NCI-H1092 (cell line): Measurements from ENCODE around the gene HIF1AN.

Source experiments
- DNase-seq: peaks from one replicate; lab custom pipeline; 2025; lab: John Stamatoyannopoulos, UW

HIF1AN gene

DNA sequence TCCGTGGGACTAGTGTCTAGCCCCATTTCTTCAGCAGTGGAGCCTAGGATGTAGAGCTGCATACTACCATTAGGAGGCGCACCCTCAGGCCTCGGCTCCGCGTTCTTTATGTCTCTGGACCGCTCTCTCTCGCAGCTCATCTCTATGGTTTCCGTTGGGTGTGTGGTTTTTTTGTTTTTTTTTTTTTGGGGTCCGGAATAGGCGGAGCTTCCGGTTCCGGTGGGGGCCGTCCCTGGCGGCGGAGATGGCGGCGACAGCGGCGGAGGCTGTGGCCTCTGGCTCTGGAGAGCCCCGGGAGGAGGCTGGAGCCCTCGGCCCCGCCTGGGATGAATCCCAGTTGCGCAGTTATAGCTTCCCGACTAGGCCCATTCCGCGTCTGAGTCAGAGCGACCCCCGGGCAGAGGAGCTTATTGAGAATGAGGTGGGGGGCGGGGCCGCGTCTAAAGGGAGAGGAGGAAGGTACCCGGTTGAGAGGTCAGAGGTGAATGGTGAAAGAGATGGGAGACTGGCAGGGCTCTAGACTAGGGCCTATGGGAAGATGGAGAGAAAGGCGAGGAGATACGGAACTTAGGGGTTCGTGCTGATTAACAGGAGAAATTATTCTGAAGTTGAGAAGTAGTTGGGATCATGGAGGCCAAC is at the start of gene HIF1AN:
TSS of gene HIF1AN (plus strand) at position 229 of the 639 bp plus-strand sequence. CDS start at position 245, 16 bp downstream.
- peak; percentile 90 for DNase-seq

DNA sequence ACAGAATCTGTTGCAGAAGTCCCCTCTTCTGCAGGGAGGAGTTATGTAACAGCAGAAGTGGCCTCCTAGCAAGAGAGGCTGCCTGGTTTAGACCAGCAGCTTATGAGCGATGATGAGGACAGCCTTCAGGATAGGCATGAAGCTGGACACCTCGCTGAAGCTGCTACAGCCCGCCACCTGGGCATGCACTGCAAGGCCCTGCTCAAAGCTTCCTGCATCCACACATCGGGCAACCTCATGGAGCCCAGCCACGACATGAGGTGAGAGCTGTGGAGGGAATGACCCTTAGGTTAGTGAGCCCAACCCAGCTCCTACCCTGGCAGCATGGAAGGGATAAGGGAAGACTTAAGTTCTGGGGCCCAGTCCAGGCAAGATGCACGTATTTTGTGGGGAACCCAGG is 48.2 kb upstream of the HIF1AN start:
- DNase-seq: no peak

DNA sequence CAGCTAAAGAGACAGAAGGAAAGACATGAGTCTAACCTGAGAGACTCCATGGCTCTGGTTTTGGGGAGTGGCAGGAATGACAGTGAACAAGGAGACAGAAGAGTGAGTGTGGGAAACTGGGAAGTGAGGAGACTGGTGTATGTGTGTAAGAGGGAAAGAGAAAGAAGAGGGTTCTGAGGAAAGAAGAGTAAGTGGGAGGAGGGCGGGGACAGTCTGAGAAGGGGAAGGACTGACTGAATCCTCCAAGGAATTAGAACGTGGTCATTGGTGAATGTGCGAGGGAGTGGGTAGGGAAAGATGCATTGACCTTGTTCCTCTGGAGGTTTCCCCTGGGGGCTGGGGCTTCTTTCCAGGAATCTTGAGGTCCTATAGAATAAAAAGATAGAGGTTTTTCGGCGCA is 46.3 kb upstream of the HIF1AN start:
- no peak for DNase-seq

DNA sequence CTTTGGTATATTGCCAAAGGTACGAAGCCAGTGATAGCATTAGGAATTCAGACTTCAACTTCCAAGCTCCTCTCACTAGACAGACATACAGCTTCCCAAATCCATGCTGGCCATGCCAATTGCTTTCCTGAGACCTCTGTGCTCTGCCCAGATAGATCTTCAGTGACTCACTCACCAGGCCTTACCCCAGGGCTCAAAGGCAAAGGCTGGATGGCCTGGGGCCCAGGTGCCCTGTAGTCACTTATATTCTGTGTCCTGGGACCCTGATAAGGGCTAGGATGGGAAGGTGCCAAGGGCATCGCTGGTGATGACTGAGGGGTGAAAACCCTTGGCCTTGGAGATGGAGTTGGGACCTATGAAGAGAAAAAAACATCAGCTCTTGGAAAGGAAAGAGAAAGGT is 45.2 kb upstream of the HIF1AN start:
- DNase-seq: no peak

DNA sequence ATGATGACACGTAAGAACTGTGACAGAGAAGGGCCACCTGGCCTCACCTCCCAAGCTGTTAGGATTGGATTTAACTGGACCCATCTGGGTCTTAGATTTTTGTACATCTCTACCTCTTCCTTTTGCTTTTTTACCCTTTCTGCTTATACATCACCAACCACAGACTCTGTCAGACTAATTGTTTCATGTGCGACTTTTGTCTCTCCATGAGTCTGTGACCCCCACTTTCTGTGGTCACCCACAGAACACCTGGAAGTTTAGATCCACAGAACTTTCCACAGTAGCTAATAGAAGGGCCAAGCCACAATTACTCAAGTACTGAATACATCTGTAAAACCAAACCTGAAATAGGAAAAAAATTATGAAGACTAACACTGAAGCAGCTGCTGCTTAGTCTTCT is 39.2 kb upstream of the HIF1AN start:
- DNase-seq: no peak

DNA sequence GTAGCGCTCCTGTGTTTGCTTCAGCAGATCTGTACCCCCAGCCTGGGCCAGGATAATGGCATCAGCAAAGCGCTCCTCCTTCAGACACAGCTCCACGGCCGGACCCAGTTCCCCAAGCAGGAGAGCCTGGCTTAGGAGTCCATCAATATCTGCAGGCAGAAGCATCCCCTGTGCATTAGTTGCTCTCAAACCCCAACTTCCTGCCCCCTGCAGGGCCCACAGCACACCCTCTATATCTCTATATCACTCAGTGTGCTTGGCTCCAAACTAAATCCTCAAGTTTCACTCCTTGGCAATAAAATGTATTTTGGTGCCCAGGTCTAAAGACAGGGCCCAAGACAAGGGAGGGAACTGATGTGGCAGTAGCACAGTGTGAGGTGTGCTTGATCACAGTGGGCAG is 37.7 kb upstream of the HIF1AN start:
- DNase-seq: no peak

DNA sequence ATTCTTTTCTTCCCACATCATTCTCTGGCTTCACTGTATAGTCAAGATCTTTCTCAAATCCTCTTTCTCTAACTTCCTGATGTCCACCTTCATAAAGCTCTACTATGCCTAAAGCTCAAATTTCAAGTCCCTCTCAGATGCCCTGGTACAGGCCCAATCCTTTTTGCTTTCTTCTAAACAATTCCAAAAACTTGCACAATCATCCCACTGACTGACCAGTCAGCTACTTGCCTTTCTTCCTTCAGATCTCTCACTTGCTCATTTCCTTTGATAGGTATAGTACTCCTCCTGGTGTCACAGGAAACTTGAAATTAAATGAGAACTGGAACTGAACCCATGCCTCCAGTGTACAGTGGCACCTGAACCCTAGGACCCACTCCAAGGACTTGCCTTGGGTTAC is 34.3 kb upstream of the HIF1AN start:
- no peak for DNase-seq

DNA sequence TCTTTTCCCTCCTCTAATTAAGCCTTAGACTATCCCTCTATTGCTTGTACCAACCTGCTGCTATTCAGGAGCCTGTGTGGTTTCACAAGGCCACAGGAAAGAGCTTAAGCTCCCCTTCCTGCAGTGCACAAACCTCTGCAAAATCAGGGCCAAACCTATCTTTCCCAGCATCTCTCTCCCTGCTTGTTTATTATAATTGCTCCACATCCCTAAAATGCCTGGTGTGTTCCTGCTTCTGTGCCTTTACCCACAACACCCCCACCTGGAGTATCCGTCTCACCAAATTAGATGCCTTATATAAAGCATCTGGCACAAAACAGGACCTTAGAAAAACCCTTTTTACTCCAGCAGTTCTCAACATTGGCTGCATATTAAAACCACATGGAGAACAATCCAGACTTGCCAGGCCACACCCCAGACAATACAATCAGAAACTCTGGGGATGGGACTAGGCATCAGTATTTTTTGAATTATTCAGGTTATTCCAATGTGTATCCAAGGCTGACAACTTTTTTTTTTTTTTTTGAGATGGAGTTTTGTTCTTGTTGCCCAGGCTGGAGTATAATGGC is 32.7 kb upstream of the HIF1AN start:
- no peak for DNase-seq

DNA sequence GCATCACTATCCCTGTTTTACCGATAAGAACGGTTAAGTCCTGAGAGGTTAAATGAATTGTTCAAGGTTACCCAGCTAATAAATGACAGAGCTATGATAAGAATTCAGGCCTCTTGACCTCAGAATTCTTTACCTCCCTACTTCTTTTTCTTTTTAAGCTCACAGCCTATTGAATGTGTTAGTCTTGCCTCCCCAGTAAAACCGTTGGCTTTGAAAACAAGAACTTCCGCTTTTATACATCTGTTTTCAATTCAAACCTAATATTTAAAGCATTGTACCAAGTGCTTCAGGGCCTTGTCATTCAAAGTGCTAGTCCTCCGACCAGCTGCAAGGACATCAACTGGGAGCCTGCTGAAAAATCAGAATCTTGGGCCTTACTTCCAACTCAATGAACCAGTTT is 31.6 kb upstream of the HIF1AN start:
- DNase-seq: no peak

DNA sequence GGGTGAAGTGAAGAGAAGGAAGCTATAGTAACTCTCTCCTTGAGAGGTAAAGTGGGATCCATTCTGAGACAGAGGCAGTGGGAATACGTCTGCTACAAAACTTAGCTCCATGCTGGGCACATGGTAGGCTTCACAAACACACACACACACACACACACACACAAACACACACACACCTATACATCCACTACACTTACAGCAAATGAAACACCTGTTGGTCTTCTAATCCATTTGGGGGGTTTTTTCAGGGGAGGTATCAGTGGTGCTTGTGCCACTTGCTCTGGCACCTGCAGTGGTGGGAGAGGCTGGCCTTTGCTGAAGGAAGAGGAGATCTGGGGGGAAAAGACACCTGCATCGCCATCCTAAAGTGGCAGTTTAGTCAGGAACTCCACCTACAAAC is 30.6 kb upstream of the HIF1AN start:
- DNase-seq: no peak

DNA sequence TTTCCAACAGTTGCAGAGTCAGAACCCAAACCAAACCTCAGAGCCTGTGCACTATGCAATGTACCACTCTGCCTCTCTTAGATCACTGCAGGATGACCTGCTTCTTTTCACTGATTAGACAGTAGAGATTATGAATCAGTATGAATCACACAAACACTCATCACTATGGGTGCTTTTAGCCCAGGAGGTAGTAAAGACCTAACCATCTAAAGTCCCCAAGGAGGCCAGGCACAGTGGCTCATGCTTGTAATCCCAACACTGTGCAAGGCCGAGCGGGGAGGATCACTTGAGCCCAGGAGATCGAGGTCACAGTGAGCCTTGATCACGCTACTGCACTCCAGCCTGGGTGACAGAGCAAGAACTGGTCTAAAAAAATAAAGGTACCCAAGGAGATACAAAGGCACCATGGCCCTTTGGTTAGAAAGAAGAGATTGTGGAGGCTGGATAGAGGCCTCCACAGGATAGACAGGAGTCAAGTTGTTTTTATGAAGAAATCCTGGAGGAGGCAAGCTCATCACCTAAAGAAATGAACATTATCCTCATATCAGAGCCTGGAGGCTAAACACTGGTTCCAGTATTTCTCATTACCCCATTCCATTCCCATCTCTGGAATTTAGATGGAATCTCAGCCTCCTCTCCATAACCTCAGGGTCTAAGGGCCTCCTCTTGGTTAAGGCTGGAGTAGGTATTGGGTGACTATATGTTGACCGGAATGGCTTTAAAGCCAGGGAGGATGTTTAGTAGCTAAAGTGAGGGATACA is 29.0 kb upstream of the HIF1AN start:
- DNase-seq: no peak

DNA sequence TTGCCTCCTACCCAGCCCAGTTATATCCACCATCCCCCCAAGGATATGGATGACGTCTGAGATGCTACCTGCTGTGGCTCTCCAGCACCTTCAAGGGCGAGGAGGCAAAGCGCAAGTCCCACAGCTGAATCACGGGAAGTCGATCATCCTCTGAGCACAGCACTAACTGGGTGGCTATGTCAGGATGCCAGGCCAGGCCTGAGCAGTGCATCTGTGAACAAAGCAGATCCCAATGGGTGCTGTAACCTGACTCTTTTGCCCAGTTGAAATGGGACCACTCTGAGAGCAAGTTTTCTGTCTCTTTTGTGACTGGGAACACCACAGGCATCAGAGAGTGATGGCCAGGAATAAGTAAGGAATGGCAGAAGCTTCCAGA is 28.4 kb upstream of the HIF1AN start:
- DNase-seq: no peak

DNA sequence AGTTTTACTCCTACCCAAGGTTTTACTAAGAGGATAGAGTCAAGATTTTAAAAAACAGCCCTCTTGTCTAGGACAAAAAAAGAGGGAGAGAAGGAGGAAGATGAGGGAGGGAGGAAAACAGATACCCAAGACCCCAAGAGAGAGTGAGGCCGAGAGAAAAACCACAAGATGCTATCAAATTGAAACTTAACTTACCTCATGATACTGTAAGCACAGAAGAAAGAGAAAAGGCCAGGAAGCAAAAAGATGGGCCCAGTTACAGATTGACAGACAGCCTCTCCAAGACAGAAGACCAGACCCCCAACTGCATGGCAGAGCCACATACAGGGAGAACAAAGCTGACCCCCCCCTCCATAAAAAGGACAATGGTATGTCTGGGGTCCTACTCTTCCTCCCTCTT is 27.5 kb upstream of the HIF1AN start:
- DNase-seq: no peak

DNA sequence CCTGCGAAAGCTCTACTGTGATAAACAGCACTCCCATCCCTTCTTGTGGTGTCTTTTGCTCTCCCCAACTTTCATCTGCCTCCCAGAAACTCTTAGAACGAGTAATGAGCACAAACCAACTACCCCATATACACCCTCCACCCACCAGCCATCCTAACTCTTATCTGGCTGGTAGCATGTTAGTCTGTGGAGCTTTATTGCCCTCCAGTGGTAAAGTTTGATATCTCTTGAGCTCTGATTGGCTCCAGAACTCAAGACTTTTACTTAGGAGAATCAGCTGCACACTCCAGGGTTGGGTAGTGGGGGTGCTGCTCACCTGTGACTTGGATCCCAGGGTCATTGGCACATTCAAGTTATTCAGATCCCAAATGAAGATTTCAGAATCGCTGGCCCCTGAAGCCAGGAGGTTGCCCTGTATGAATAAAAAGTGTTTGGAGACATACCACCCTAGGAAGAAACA is 27.0 kb upstream of the HIF1AN start:
- DNase-seq: no peak

DNA sequence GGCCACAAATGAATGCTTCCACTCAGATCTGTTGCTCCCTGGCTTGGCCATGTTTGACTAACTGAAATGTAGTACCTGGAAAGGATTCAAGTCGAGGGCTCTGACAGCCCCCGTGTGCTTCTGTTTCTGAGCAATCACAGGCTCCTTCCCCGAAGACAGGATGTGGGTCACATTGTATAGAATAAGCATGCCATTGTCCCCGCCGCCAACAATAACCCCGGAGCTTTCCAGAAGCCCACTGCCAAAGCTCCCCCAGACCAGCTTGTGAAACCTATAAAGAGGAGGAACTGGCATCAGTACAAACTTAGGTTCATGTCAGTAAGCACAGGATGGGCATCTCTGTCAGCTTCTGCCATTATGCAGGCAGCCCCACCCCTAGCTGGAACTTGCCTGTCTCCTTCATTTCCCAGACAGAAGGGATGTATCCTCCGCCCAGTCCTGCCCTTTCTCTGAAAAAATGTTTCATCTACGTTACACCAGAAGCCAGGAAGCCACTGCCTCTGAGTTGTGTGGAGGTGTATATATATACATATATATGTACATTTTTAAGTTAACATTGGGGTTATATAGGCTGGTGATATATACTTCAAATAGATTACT is 26.4 kb upstream of the HIF1AN start:
- DNase-seq: no peak

DNA sequence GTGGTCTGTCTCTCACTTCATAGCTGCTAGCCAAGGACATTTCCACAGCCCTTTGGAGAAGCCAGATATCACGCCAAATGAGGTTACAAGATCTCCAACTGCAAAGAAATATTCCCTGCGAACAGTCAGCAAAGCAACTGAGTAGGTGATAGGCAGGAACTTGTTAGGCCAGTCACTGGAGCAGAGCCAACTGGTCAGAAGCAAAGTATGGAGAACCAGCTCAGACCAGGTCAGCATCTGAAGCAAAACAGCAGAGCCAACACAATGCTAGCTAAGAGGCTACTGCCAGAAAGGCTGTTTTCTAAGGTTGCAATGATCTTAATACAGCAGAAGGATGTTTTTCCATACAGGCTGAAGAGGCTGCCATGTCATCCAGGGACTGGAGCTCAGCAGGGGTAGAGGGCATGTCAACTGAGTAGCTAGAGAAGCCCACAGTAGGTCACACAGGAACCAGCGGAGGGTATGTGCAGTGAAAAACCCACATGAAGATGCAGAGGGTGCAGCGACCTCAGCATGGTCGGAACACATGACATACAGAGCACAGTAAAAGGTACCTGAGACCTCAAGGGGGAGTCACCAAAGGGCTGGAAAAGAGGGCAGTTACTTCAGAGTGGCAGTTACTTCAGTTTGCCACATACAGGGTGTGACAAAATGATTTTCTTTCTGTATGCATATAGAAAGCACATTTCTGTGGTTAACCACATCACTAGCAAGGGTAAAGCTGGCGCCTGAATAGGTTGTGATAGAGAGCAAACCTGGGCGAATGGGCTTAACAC is 25.0 kb upstream of the HIF1AN start:
- DNase-seq: no peak

DNA sequence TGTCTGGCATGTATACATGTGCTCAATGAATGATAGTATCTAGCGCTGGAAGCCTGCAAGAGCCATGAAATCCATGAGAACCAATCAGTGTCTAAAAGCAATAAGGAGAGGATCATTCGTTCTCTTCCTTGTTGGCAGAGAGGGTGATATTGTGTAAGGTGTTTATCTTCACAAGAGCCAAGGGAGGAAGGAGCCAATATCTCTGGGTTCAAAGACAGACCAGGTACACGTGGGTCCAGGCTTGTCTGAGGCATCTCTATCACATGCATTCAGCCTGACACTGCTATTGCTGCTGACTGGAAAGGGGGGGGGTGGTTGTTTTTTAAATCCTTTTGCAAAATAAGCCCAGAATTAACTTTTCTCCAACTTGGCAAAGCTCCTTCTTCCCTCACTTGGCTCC is 20.1 kb upstream of the HIF1AN start:
- no peak for DNase-seq

DNA sequence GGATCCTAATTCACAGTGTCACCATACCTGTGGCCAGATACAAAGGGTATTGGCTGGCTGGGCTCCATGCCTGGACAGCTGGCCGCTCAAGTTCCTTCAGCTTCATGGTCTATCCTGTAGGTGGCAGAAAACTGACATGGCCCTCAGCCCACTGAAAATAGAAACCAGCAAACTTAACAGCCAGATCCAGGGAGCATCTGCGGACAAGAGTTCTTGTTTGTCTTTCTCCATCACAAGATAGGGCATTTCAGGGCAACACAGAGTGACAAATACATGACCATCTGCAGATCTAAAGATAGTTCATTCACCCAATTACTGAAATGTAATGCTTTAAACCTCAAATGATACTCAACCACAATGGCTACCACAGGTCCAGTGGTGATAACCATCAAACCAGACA is 18.9 kb upstream of the HIF1AN start:
- no peak for DNase-seq

DNA sequence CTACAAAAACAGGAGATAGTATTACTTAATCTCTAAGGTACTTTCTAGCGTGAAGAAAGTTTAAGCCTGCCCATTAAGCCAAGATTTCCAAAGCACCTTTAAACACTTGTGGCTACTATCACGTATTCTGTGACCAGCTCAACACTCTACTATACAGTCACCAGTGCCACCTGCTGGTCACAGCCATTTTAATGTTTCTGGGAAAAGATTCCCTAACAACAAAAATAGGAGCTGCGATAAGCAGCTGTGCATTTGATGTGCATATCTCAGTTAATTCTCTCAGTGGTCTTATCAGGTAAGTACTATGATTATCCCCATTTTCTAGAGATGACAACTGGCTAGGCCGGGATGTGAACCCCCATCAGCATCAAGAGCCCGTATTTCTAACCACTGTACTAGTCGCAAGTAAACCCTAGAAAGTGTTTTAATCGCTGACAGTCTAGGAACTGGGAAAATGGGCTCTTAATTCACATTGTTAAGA is 16.9 kb upstream of the HIF1AN start:
- no peak for DNase-seq

DNA sequence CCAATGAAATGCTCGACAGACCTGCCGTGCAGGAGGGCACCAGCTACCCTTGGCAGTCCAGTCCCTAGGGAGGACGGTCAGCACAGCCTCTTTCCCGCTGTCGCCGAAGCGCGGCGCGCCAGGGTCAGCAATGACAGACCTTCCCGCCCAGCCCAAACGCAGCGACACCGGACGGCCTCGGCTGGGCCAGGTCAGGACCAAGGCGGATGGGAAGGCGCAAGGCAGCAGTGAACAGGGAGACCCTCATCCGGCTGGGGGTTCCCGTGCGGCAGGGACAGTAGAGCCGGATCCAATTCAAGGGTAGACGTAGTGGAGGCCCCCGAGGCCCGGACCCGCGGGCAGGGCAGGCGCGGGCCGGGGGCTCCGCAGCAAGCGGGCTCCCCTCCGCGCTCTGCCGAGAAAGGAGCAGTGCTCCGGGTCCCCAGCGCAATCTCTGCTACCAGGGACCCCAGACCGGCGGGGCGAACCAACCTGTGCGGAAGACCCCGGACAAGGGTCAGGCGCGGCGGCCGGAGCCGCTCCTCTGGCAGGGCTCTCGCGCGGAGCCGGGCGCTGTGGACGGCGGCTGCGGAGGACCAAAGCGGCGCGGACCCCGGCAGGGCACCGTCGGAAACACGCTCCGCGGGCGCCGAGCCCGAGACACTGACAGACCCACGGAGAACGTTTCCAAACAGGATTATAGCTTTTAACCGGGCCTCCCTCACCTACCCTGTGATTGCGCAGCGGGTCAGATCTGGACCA is 16.3 kb upstream of the HIF1AN start, which contains the start of gene SEC31B:
TSS of gene SEC31B (minus strand) at position 551 of the 741 bp plus-strand sequence. CDS start 2,909 bp downstream, outside the sequence.
- DNase-seq: no peak

DNA sequence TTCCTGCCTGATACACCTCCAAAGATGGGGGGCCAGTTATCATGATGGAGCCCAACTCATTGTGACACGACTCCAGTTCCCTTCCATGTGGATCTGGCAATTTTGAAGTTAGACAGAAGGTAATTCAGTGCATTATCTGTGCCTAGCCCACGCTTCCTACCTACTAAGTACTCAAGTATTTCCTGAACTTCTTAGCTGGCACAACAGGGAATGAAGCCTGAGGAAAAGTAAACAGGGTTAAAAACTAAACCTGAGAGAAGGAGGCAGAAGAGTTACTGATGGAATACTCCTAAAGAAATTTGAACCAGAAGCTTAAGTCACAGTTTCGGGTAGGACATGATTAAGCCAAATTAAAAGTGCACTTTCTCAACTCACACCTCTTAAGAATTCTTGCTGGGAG is 14.9 kb upstream of the HIF1AN start:
- no peak for DNase-seq
